GM19239 (cell line): ENCODE measurements around the gene GDF2.

Source experiments
- DNase-seq: peaks from one replicate; pipeline ENCODE4 v3.0.0; 2011; ENCODE audit warnings: low spot score; ENCODE audit not compliant: insufficient read length
- FAIRE-seq: peaks from 2 replicates; lab custom pipeline; 2011; peaks lifted over from hg19 to GRCh38; lab: Jason Lieb, UNC

The GDF2 gene

DNA sequence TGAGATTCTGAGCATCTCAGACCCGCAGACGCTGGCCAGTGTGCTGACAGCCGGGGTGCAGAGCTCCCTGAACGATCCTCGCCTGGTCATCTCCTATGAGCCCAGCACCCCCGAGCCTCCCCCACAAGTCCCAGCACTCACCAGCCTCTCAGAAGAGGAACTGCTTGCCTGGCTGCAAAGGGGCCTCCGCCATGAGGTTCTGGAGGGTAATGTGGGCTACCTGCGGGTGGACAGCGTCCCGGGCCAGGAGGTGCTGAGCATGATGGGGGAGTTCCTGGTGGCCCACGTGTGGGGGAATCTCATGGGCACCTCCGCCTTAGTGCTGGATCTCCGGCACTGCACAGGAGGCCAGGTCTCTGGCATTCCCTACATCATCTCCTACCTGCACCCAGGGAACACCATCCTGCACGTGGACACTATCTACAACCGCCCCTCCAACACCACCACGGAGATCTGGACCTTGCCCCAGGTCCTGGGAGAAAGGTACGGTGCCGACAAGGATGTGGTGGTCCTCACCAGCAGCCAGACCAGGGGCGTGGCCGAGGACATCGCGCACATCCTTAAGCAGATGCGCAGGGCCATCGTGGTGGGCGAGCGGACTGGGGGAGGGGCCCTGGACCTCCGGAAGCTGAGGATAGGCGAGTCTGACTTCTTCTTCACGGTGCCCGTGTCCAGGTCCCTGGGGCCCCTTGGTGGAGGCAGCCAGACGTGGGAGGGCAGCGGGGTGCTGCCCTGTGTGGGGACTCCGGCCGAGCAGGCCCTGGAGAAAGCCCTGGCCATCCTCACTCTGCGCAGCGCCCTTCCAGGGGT lies 26.6 kb downstream of the GDF2 start:
- FAIRE-seq (no peak), DNase-seq (no peak)

DNA sequence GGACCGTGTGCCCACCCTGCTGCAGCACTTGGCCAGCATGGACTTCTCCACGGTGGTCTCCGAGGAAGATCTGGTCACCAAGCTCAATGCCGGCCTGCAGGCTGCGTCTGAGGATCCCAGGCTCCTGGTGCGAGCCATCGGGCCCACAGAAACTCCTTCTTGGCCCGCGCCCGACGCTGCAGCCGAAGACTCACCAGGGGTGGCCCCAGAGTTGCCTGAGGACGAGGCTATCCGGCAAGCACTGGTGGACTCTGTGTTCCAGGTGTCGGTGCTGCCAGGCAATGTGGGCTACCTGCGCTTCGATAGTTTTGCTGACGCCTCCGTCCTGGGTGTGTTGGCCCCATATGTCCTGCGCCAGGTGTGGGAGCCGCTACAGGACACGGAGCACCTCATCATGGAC lies 27.3 kb downstream of the GDF2 start:
- DNase-seq: no peak
- FAIRE-seq: no peak

DNA sequence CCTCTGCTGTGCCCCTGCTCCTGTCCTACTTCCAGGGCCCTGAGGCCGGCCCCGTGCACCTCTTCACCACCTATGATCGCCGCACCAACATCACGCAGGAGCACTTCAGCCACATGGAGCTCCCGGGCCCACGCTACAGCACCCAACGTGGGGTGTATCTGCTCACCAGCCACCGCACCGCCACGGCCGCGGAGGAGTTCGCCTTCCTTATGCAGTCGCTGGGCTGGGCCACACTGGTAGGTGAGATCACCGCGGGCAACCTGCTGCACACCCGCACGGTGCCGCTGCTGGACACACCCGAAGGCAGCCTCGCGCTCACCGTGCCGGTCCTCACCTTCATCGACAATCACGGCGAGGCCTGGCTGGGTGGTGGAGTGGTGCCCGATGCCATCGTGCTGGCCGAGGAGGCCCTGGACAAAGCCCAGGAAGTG lies 27.7 kb downstream of the GDF2 start:
- no peak for FAIRE-seq
- no peak for DNase-seq

DNA sequence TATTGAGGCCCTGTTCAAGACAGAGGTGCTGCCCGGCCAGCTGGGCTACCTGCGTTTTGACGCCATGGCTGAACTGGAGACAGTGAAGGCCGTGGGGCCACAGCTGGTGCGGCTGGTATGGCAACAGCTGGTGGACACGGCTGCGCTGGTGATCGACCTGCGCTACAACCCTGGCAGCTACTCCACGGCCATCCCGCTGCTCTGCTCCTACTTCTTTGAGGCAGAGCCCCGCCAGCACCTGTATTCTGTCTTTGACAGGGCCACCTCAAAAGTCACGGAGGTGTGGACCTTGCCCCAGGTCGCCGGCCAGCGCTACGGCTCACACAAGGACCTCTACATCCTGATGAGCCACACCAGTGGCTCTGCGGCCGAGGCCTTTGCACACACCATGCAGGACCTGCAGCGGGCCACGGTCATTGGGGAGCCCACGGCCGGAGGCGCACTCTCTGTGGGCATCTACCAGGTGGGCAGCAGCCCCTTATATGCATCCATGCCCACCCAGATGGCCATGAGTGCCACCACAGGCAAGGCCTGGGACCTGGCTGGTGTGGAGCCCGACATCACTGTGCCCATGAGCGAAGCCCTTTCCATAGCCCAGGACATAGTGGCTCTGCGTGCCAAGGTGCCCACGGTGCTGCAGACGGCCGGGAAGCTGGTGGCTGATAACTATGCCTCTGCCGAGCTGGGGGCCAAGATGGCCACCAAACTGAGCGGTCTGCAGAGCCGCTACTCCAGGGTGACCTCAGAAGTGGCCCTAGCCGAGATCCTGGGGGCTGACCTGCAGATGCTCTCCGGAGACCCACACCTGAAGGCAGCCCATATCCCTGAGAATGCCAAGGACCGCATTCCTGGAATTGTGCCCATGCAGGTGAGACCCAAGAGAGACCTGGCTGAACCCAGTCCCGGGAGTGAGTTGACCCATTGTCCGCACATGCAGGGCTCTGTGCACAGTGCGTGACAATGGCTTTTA lies 28.7 kb downstream of the GDF2 start:
- no peak for FAIRE-seq

DNA sequence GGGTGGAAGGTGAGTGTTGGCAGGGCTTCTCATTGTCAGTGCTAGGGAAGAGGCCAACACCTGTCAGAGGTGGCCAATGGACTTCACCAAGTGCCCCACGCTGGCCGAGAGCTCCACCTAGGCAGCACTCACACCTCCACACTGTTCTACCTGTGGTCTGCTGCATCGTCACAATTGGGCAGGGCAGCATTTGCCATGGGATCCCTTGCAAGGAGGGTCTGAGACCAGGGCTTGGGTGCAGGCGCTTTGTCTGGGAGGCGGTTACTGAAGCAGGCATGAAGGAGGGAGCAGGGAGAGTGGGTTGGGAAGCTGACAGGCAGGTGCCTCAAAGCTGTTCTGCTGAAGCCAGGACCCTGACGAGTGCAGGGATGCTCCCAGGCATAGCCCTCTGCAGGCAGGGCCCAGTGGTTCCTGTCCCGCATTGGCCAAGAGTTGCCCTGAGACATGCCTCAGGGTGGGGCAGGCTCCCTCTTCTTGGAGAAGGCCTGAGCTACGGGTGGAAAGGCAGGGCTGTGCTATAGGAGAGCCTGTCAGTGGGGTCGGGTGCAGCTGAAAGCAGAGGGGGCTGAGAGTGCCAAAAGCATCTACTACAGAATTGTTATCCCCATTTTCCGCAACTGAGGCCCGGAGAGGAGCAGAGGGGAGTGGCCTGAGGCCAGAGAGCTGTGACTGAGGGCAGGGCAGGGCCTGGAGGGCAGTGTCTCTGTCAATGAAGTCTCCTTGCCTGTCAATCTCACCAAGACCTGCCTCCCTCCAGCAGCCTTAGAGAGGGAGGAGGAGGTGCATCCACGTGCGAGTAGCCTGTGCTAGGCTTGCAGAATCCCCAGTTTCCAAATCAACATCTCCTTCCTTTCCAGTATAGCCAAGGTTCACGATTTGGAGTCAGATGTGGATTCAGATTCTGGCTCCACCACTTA lies 29.9 kb downstream of the GDF2 start:
- no peak for FAIRE-seq

More for the DNA sequence above, 28.7 kb downstream of the GDF2 start:
- DNase-seq: no peak

DNA sequence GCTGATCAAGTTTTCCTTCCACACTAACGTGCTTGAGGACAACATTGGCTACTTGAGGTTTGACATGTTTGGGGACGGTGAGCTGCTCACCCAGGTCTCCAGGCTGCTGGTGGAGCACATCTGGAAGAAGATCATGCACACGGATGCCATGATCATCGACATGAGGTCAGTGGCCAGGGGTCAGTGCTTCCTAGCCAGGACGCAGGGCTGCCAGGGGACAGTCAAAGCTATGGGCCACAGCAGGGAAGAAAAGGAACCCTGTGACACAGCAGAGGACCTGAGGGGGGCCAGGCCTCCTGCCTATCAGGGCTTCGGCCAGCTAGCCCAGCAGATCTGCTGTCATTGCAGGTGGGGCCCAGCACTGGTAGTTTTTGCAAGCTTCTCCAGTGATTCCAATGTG lies 31.1 kb downstream of the GDF2 start:
- no peak for DNase-seq
- no peak for FAIRE-seq

More for the DNA sequence above, 29.9 kb downstream of the GDF2 start:
- DNase-seq: no peak

DNA sequence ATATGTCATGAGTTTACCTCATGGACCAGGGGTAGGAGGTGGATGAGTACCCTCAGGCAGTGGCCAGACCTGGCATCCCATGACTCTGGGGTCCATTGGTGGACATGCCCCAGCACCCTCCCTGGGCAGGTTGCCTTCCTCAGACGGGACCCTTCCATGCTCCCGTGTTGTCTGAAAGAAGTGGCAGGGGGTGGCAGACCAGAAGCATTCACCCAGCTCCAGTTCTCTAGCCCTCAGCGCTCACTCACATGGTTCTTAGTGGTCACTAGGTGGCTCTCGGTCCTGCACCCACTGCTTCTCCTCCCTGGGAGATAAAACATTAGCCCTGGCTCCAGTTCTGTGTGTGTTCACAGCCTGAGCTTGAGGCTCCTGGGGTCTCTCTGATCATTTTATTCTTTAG lies 31.9 kb downstream of the GDF2 start:
- DNase-seq (no peak), FAIRE-seq (no peak)

DNA sequence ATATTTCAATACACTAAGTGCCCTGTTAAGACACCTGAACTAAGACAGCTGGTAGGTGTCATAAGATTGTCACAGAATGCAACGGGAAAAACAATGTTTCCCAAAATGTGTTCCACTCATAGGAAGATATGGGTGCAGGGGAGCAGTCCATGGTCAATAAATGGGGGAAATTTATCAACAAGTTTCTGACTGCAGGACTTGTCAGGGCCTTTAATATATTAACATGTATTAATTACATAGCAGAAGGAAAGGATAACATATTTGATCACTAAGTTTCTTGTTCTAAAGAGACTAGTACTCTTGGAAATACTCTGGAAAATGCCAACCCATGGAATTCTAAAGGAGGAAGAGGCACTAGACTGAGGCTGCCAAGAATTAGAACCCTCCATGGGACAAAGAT lies 32.6 kb downstream of the GDF2 start:
- DNase-seq: no peak
- no peak for FAIRE-seq

DNA sequence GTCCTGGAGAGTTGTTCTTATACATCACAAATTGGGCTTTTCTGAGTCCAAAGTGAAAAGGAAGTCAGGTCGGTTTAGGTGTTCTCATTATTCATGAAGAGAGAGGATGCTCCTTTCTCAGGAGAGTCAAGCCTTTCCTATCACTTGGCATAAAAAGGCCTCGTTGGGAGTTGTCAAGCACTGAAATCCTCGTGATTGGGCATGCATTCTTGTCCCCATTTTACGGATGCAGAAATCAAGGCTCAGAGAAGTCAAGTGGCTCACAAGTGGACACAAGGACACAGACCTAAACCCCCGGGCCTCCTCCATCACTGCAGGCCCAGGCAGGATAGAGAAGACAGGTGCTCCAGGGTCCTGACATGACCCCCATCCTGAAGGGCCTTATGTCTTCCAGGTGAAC lies 34.5 kb downstream of the GDF2 start:
- DNase-seq: no peak
- FAIRE-seq: no peak

DNA sequence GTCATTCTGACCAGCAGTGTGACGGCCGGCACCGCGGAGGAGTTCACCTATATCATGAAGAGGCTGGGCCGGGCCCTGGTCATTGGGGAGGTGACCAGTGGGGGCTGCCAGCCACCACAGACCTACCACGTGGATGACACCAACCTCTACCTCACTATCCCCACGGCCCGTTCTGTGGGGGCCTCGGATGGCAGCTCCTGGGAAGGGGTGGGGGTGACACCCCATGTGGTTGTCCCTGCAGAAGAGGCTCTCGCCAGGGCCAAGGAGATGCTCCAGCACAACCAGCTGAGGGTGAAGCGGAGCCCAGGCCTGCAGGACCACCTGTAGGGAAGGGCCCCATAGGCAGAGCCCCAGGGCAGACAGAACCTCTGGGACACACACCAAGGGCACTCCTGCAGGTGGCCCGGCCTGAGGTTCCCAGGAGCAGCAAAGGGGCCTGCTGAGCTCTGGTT lies 34.9 kb downstream of the GDF2 start:
- FAIRE-seq (no peak), DNase-seq (no peak)

DNA sequence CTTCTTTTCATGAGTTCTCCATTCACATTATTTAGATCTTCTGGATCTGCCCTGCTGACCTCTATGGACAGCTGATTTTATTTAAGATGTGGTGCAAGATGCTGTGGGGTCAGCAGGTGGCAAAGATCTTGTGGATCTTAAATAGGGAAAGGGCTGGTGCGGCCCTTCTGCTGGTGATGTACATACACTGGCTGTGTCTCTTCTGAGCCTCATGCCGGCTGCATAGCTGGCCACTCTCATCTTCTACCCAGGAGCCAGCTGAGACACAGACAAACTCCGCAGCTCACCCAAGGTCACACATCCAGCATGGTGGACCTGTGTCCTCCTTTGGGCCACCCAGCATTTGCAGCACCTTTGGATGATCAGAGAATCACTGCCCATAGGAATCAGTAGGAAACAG lies 35.7 kb downstream of the GDF2 start:
- FAIRE-seq (no peak), DNase-seq (no peak)

DNA sequence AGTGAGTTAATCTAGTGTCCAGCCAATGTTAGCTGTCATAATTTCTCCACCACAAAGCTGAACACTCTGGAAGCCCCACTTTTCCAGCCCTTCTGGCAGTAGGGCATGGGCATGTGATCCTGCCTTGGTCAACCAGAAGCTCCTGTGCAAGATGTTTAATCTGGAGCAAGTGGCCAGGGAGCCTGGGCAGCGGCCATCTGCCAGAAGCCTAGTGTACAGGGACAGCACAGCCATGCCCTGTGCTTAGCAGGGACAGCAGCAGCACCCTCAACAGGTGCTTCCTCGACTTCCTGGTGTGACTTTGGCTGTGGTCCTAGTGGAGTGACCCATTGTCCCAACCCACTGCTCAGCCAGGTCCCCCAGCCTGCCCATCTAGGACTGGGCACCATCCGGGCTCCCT lies 36.2 kb downstream of the GDF2 start:
- FAIRE-seq: no peak
- no peak for DNase-seq

DNA sequence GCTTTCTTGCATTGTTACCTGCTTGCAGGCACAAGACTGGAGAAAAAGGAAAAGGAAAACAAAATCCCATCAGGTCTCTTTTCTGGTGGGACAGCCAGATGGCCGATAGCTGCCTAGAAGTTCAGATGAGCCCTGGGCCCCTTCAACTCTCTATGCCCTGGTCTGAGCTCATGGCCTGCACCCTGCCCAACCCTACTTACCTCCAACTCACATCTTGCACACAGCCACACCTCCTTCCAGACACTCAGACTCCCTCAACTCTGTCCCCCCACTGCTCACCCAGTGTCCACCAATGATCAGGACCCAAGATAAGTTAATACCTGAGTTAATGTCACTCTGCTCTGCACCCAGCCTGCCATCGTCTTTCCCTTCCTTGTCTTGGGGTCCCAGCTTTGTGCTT lies 36.8 kb downstream of the GDF2 start:
- FAIRE-seq: no peak

DNA sequence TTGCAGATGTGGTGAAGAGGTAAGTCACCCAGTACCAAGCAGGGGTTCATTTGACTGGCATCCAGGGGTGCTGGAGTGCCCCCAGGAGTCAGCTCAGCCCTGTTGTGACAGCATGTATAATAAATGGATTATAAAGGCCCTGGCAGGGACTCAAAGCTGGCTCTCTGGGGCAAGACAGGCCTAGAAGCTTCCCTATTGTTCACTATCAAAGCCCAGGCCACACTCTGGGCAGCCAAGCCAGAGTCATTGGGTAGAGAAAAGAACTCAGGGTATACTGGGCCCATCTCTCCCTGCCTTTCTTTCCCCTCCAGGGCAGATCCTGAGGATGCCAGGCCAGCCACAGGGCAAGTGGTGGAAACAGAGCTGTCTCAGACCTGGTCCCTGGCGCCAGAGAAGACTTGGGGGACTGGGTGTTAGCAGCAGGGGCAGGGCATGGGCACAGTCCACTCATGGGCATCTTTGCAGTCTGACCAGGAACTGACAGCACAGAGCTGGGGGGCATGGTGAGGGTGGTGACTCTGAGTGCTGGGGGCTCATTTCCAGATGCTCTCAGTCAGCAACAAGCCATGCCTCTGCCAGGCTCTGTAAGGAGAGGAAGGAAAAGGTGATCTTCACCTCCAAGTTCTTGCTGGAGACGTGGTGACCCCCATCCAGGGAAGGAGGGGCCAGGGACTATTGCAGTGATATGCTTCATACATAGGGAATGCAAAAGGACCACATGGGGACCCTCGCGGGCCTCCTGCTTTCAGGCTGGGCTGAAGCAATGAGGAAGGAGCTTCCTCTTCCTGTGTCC lies 37.6 kb downstream of the GDF2 start:
- no peak for FAIRE-seq
- no peak for DNase-seq

More for the DNA sequence above, 36.8 kb downstream of the GDF2 start:
- DNase-seq: no peak

DNA sequence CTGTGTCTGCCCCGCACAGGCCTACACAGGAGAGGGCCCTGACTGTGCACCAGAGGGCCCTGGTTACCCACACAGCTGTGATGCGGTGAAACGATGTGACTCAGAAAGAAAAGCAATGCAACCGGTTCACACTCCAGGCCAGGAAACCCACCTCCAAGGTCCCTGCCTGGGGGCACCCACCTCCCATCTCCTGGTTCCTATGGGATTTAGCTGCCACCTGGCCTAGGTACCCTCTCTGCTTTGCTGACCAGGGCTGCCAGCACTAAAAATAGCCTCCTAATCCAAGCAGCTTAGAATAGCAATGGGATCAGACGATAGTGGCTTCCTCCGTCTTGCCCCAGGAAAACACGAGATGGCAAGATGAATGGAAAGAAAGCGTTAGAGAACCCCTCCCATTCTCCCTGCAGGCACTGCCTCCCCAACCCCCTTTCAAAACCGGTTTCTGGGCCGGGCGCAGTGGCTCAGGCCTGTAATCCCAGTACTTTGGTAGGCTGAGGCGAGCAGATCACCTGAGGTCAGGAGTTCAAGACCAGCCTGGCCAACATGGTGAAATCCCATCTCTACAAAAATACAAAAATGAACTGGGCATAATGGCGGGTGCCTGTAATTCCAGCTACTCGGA lies 38.3 kb downstream of the GDF2 start:
- no peak for DNase-seq
- FAIRE-seq: no peak

DNA sequence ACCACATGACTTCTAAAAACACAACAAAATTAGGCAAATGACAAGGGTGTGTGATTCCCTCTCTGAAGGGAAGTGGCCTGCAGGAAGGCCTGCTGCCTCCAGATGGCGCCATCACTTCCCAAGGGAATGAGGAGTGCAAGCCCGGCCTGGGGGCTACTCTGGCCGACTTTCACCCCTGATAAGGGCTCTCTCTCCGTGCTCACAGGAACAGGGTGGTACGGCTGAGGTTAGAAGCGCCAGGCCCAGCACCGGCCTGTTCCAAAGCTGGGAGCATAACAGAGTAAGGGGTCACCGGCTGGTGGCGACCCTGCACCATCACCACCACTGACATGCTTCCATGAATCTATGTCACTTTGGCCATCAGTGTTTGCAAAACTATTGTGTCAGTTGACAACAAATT lies 39.0 kb downstream of the GDF2 start:
- FAIRE-seq: no peak
- DNase-seq: peak; percentile 32

DNA sequence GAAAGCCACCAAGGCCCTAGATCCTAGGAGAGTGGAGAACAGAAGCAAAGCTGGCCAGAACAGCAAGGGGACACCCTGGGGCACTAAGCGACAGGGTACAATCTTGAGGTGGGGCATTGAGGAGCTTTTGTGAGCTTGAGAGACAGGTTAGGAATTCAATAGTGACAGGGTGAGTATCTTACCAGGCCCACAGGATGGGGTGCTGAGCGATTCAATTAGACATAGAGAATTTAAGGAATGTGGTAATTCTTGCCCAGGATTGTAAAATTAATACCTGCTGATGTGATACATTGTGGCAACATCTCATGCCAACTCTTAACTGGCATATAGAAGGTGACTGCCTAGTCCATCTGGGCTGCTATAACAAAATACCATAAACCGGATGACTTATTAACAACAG lies 39.9 kb downstream of the GDF2 start:
- FAIRE-seq: no peak
- DNase-seq: no peak

DNA sequence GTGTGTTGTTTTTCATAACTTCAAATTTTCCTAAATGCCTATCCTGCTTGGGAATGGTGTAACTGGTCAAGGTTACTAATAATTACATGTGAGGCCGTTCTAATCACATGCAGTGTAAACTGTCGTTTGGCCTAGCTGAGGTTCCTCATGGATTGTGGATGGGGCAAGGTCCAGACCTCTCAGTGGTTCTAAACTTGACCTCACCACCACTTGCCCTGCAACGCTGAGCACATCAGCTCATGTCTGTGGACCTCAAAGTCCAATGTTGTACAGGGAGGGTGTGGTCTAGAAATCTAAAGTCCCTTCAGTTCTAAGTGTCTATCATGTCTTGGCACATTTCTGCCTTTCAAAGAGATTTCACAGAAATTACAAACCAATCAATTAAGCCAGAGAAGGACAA lies 41.5 kb downstream of the GDF2 start:
- FAIRE-seq: no peak
- DNase-seq: no peak

DNA sequence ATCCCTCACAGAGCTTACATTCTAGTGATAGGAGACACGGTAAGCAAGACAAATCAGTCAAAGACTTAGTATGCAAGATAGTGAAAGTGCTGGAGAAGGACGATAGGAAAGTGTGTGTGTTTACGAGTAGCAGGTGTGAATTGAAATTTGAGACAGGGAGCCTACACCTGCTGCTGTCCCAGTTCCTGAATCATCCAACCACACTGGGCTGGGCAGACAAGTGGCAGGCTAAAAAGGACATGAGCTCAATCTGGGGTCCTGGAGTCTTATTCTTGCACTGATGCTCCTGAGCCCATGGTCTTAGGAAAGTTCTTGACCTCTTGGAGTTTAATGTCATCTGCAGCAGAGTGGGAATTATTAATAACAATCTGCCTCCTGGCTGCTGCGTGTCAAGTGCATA lies 42.1 kb downstream of the GDF2 start:
- DNase-seq (no peak), FAIRE-seq (no peak)
